GM19438 (cell line): Measurements from ENCODE around the gene PIK3AP1.
"Not testable (repeated sequence)": the region's sequence is repeated elsewhere in the genome, so short reads cannot be mapped to it uniquely, and the experiment has no call there.

Experiments
- ATAC-seq: cut with Tn5 transposase; IDR thresholded peaks from one replicate; pipeline ENCODE4 v1.9.1; 2021; ENCODE audit warnings: low read depth; ENCODE audit not compliant: unreplicated experiment

Gene PIK3AP1

GRCh38 chr10:96698305-96698704 lies 22.0 kb downstream of the PIK3AP1 start:
- not testable (repeated sequence) for ATAC-seq

- ATAC-seq = no peak
Observed at GRCh38 chr10:96697438-96697837, 22.9 kb downstream of the PIK3AP1 start.

GRCh38 chr10:96696845-96697425 lies 23.4 kb downstream of the PIK3AP1 start:
- ATAC-seq = no peak

- ATAC-seq = no peak
Observed at GRCh38 chr10:96695975-96696634, 24.2 kb downstream of the PIK3AP1 start.

GRCh38 chr10:96695366-96695765 lies 24.9 kb downstream of the PIK3AP1 start:
- no peak for ATAC-seq

- no peak for ATAC-seq
Observed at GRCh38 chr10:96693431-96693830, 26.9 kb downstream of the PIK3AP1 start.

DNA sequence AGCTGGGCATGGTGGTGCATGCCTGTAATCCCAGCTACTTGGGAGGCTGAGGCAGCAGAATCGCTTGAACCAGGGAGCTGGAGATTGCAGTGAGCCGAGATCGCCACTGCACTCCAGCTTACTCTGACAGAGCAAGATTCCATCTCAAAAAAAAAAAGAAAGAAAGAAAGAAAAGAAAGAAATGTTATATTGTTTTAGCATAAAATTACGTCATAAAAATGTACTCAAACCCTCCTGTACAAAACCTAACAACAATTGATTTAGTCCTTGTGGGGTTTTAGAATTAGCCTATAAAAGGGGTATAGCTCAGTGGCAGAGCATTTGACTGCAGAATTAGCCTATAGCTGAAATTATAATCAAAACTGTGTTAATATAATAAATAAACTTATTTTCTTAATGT lies 27.9 kb downstream of the PIK3AP1 start:
- no peak for ATAC-seq

- no peak for ATAC-seq
Observed at GRCh38 chr10:96691761-96692160, 28.6 kb downstream of the PIK3AP1 start.

DNA sequence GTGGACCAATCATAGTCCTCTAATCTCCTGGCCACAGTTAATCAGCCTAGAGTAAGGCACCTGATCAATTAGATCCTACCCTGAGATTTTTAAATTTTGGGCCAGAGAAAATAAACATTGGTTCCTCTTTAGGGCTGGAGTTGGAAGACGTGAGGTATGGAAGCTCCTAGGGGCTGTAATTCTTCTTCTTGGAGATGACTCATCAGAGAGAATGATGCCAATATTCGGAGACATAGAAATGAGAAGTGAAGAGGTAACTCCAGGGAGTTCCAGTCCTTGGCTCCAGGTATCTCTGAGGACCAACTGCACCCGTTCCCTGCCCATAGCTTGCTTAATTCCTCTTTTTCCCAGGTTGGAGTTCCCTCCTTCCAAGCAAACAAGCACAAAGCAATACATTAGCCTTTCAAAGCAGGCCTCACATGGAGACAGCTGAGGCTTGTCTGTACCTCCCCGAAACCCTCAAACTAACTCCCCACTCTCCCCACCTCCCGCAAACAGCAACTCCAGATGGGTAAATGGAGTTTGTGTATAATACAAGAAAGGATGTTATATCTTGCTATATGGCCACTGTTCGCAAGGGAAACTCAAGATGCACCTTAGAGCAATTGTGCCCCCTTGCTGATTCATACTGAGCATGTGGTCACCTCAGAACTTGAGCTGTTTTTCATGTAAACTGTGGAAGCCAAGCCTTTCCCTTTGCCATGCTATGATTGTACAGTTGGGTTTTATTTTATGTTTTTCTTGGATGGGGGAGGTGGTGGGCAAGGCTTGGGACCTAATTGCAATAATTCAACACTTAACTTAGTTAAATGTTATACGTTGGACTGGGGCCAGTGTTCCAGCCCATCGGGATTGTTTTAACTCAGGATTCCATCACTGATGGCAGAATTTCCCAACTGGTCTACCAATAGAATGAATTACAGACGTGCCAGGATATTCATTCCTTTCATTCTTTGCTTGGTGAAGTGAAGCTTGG lies 29.3 kb downstream of the PIK3AP1 start:
- no peak for ATAC-seq

- no peak for ATAC-seq
Observed at GRCh38 chr10:96688789-96689188, 31.5 kb downstream of the PIK3AP1 start.

- ATAC-seq = no peak
Observed at GRCh38 chr10:96687317-96688012, 32.8 kb downstream of the PIK3AP1 start.

DNA sequence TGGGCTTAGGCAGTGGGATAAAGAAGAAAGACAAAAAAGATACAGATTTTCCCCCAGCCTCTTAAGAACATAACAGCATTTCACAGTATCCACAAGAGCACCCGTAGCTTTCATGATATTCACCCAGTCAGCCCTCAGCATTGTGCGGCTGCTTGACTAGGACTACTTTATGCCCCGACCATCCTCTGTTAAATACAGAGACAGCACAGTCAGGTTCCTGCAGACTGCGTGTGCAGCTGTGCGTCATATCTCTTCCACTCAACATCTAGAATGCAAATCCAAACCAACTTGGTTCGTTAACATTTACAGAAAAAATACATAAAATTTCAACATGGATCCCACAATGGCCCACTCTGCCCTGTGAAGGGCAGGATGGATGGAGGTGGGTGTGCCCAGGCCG lies 33.8 kb downstream of the PIK3AP1 start:
- no peak for ATAC-seq

- ATAC-seq = no peak
Observed at GRCh38 chr10:96685306-96685705, 35.0 kb downstream of the PIK3AP1 start.

- ATAC-seq = no peak
Observed at GRCh38 chr10:96684826-96685225, 35.5 kb downstream of the PIK3AP1 start.

GRCh38 chr10:96683710-96684109 lies 36.6 kb downstream of the PIK3AP1 start:
- ATAC-seq = no peak

GRCh38 chr10:96683065-96683464 lies 37.2 kb downstream of the PIK3AP1 start:
- no peak for ATAC-seq

GRCh38 chr10:96681524-96681923 lies 38.8 kb downstream of the PIK3AP1 start:
- no peak for ATAC-seq

DNA sequence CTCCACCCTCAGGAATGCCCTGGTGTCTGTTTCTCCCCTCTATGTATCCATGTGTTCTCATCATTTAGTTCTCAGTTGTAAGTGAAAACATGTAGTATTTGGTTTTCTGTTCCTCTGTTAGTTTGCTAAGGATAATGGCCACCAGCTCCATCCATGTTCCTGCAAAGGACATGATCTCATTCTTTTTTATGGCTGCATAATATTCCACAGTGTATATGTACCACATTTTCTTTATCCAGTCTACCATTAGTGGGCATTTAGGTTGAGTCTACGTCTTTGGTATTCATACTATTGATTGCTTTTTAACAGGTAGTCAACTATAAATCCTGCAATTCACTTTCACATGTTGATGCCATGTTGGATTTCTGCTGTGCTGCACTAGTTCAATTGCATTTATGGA lies 39.9 kb downstream of the PIK3AP1 start:
- not testable (repeated sequence) for ATAC-seq

GRCh38 chr10:96678725-96679124 lies 41.6 kb downstream of the PIK3AP1 start:
- ATAC-seq = no peak

GRCh38 chr10:96676272-96677112 lies 43.8 kb downstream of the PIK3AP1 start:
- no peak for ATAC-seq
